B cell (primary cell): ENCODE results near the gene EIF5A.

Experiments
- CTCF ChIP-seq: fragments of 200-600 bp; IDR thresholded peaks from one replicate; pipeline ENCODE4 v1.8.0; 2022; ENCODE audit warnings: antibody characterized with exemption, mild to moderate bottlenecking
- EZH2 ChIP-seq: IDR thresholded peaks from 2 replicates; pipeline ENCODE4 v1.6.1; 2012; ENCODE audit warnings: borderline replicate concordance, low read depth, mild to moderate bottlenecking, moderate library complexity, low read length; ENCODE audit not compliant: insufficient read depth, poor library complexity, severe bottlenecking

GRCh38 chr17:7295230-7296180 is 11.9 kb upstream of the EIF5A start:
- TF ChIP-seq CTCF = no peak
- no peak for TF ChIP-seq EZH2
